Measurements from ENCODE around the gene MKRN2OS.

Gene MKRN2OS

DNA sequence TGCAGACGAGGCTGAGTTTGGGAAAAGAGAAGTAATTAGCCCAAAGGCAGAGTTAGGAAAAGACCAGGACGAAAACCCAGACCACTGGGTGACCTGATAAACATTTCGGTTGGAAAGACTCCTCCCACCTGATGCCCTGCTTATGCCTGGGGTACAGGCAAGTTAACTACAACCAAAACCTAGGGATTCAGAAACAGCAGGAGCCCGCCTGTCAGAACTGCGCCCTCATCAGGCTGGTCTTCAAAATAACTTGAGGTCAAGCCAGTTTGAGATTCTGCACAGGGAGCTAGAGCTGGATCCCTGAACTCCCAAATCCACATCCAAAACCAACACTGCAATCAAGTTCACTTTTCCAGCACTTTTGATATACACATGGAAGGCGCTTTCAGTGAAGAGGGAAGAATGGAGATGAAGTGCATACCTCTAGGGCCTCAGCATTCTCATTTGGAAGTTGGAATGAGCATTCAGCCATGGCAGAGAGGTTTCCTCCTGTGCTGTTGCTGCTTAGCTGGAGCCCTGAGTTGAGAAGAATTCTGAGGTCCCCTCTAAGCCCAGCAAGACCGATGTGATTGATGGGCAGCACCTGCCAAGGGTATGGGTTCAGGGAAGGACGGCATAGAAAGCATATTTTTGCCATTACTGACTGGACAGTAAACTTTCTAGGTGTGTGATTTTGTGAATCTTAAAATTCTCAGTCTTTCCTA lies 49.4 kb downstream of the MKRN2OS start:
- TF ChIP-seq EZH2phosphoT487 (IDR thresholded peaks at IDR 0.05; ENCODE audit: borderline replicate concordance): no peak
- TF ChIP-seq, protein P1, sequence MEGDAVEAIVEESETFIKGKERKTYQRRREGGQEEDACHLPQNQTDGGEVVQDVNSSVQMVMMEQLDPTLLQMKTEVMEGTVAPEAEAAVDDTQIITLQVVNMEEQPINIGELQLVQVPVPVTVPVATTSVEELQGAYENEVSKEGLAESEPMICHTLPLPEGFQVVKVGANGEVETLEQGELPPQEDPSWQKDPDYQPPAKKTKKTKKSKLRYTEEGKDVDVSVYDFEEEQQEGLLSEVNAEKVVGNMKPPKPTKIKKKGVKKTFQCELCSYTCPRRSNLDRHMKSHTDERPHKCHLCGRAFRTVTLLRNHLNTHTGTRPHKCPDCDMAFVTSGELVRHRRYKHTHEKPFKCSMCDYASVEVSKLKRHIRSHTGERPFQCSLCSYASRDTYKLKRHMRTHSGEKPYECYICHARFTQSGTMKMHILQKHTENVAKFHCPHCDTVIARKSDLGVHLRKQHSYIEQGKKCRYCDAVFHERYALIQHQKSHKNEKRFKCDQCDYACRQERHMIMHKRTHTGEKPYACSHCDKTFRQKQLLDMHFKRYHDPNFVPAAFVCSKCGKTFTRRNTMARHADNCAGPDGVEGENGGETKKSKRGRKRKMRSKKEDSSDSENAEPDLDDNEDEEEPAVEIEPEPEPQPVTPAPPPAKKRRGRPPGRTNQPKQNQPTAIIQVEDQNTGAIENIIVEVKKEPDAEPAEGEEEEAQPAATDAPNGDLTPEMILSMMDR (conservative IDR thresholded peaks at IDR 0.05; ENCODE audit: low read length): peak; percentile 62
- Histone ChIP-seq H2AFZ (ENCODE audit: low read length) (no peak overlapping the region), H3K27me3 (ENCODE audit: insufficient read depth, low read length, poor library complexity, severe bottlenecking) (no peaks in the 10 kb centered on the region), H3K4me1 (ENCODE audit: insufficient read depth, low read length, poor library complexity, severe bottlenecking) (no peaks in the 10 kb centered on the region), H3K79me2 (ENCODE audit: insufficient read depth, low read length) (no peaks in the 10 kb centered on the region), H3K9me2 (replicated peaks; ENCODE audit: low read depth, low read length) (no peaks in the 10 kb centered on the region), H3K36me3 (ENCODE audit: insufficient read depth, low read length) (no peaks in the 10 kb centered on the region), H3K9ac (ENCODE audit: low read depth, low read length, poor library complexity, severe bottlenecking) (no peak overlapping the region), H3K4me3 (ENCODE audit: low read length, poor library complexity, severe bottlenecking) (no peak overlapping the region), H4K20me1 (ENCODE audit: insufficient read depth, low read length, poor library complexity, severe bottlenecking) (no peaks in the 10 kb centered on the region), H3K4me2 (ENCODE audit: low read depth, low read length, poor library complexity, severe bottlenecking) (no peak overlapping the region), H3F3A (ENCODE audit: low read depth) (no peaks in the 10 kb centered on the region; the same call in 1 of the 2 replicates), H3K9me3 (ENCODE audit: insufficient read depth, low read depth, low read length) (no peaks in the 10 kb centered on the region)

DNA sequence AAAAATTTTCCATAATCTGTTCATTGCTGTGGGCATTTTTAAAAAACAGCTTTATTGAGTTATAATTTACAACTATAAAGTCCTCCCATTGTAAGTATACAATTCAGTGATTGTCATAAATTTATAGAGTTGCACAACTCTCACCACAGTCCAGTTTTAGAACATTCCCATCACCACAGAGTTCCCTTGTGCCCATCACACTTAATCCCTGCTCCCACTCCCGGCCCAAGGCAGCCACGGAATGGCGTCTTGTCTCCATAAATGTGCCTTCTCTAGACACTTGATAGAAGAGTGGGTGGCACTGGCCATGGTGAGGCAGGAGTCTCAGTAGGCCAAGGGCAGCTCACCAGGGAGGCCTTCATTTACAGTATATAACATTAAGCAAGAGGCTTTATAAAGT lies 54.8 kb downstream of the MKRN2OS start:
- Histone ChIP-seq H3K9me3 (ENCODE audit: insufficient read depth, low read depth, low read length) (no peaks in the 10 kb centered on the region), H4K20me1 (ENCODE audit: insufficient read depth, low read length, poor library complexity, severe bottlenecking) (no peaks in the 10 kb centered on the region), H3K9me2 (replicated peaks; ENCODE audit: low read depth, low read length) (no peaks in the 10 kb centered on the region), H3K79me2 (ENCODE audit: insufficient read depth, low read length) (peaks cover 3% of the 10 kb centered on the region; the same call in 1 of the 2 replicates), H3K9ac (ENCODE audit: low read depth, low read length, poor library complexity, severe bottlenecking) (no peak overlapping the region), H3K36me3 (ENCODE audit: insufficient read depth, low read length) (no peaks in the 10 kb centered on the region), H3F3A (ENCODE audit: low read depth) (no peaks in the 10 kb centered on the region; the same call in 1 of the 2 replicates), H3K4me3 (ENCODE audit: low read length, poor library complexity, severe bottlenecking) (no peak overlapping the region), H2AFZ (ENCODE audit: low read length) (no peak overlapping the region), H3K27me3 (ENCODE audit: insufficient read depth, low read length, poor library complexity, severe bottlenecking) (no peaks in the 10 kb centered on the region), H3K4me2 (ENCODE audit: low read depth, low read length, poor library complexity, severe bottlenecking) (no peak overlapping the region), H3K4me1 (ENCODE audit: insufficient read depth, low read length, poor library complexity, severe bottlenecking) (peaks cover 28% of the 10 kb centered on the region)
- TF ChIP-seq, protein P1 (conservative IDR thresholded peaks at IDR 0.05; ENCODE audit: low read length): no peak
- no peak for TF ChIP-seq EZH2phosphoT487 (IDR thresholded peaks at IDR 0.05; ENCODE audit: borderline replicate concordance)

DNA sequence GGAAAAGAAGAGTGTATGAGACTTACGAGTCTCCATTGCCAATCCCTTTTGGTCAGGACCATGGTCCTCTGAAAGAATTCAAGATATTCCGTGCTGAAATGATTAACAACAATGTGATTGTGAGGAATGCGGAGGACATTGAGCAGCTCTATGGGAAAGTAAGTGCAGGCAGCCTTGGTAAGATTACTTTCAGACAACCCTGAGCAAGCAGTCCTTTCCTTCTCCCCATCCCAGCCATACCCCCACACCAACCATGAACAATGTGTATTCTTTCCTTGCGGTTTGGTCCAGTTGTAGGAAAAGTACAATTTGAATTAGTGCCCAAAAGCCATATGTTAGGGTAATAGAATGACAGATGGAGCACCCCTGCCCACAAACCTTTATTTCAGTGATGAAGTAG lies 55.5 kb downstream of the MKRN2OS start:
- TF ChIP-seq EZH2phosphoT487 (IDR thresholded peaks at IDR 0.05; ENCODE audit: borderline replicate concordance): no peak
- TF ChIP-seq, protein P1 (conservative IDR thresholded peaks at IDR 0.05; ENCODE audit: low read length): no peak
- H3K9me3 ChIP-seq (ENCODE audit: insufficient read depth, low read depth, low read length): no peaks in the 10 kb centered on the region
- no peak overlapping the region for H3K9ac ChIP-seq (ENCODE audit: low read depth, low read length, poor library complexity, severe bottlenecking)
- H3K4me1 ChIP-seq (ENCODE audit: insufficient read depth, low read length, poor library complexity, severe bottlenecking): peaks cover 35% of the 10 kb centered on the region
- H3K4me3 ChIP-seq (ENCODE audit: low read length, poor library complexity, severe bottlenecking): peak overlapping the region; percentile 7
- no peaks in the 10 kb centered on the region for H3K36me3 ChIP-seq (ENCODE audit: insufficient read depth, low read length)
- H3F3A ChIP-seq (ENCODE audit: low read depth): no peaks in the 10 kb centered on the region; the same call in 1 of the 2 replicates
- no peak overlapping the region for H2AFZ ChIP-seq (ENCODE audit: low read length)
- H3K79me2 ChIP-seq (ENCODE audit: insufficient read depth, low read length): peaks cover 10% of the 10 kb centered on the region
- no peaks in the 10 kb centered on the region for H4K20me1 ChIP-seq (ENCODE audit: insufficient read depth, low read length, poor library complexity, severe bottlenecking)
- no peaks in the 10 kb centered on the region for H3K27me3 ChIP-seq (ENCODE audit: insufficient read depth, low read length, poor library complexity, severe bottlenecking)
- no peaks in the 10 kb centered on the region for H3K9me2 ChIP-seq (replicated peaks; ENCODE audit: low read depth, low read length)
- H3K4me2 ChIP-seq (ENCODE audit: low read depth, low read length, poor library complexity, severe bottlenecking): peak overlapping the region; percentile 47
